Tibial artery (tissue), 4 donors: ENCODE measurements around the gene VNN1.

ENCODE experiments used
- DNase-seq, 2 donors: peaks; one replicate each; pipeline ENCODE4 v3.0.0-alpha.2; 2019
- H3K27ac ChIP-seq, 2 donors: fragments of 200-600 bp; sonication (generic) in 1 of 2; 1 replicate in 1 of 2; 2 replicates in 1 of 2; pipeline ENCODE4 v1.5.1; 2018 to 2019; ENCODE audit warnings: mild to moderate bottlenecking in 1 of 2
- H3K27me3 ChIP-seq, 2 donors: fragments of 200-600 bp; sonication (generic) in 1 of 2; one replicate each; pipeline versions ENCODE4 v1.5.1 to v1.6.0; 2016 to 2019
- H3K36me3 ChIP-seq, 3 donors: fragments of 200-600 bp; sonication (generic) in 2 of 3; one replicate each; pipeline ENCODE4 v1.5.1; 2016 to 2019; ENCODE audit warnings: mild to moderate bottlenecking in 2 of 3
- H3K4me1 ChIP-seq, 4 donors: fragments of 200-600 bp; sonication (generic) in 2 of 4; 1 replicate in 3 of 4; 2 replicates in 1 of 4; pipeline ENCODE4 v1.5.1; 2016 to 2019
- H3K4me3 ChIP-seq, 2 donors: fragments of 200-600 bp; sonication (generic) in 1 of 2; 1 replicate in 1 of 2; 2 replicates in 1 of 2; pipeline ENCODE4 v1.5.1; 2018 to 2019; ENCODE audit warnings: mild to moderate bottlenecking in 2 of 2
- H3K9me3 ChIP-seq, 3 donors: fragments of 200-600 bp; sonication (generic) in 1 of 3; one replicate each; pipeline ENCODE4 v1.5.1; 2016 to 2019
- CTCF ChIP-seq, 2 experiments: fragments of 200-600 bp in 1 of 2; fragments of 450-650 bp in 1 of 2; IDR thresholded peaks; one replicate each; pipeline ENCODE4 v1.5.1; 2017 to 2019; ENCODE audit warnings: antibody characterized with exemption in 2 of 2, mild to moderate bottlenecking in 1 of 2, moderate library complexity in 1 of 2
- intact Hi-C: fragments of 100-400 bp; cut with DNase I; formaldehyde crosslinking; loops from one replicate; pipeline ENCODE4 v1.15.0; 2023; ENCODE audit warnings: low total_unique reads

The VNN1 gene

GRCh38 chr6:132661906-132662305 lies 51.9 kb downstream of the VNN1 start:
- H3K9me3 ChIP-seq = no peaks in the 10 kb centered on the region
- H3K36me3 ChIP-seq = no peaks in the 10 kb centered on the region
- no peak overlapping the region for H3K27ac ChIP-seq
- intact Hi-C loops = no loop called here
- H3K4me3 ChIP-seq = no peak overlapping the region
- no peak for DNase-seq
- no peaks in the 10 kb centered on the region for H3K27me3 ChIP-seq
- H3K4me1 ChIP-seq = no peaks in the 10 kb centered on the region
- no peak for TF ChIP-seq CTCF (IDR thresholded peaks at IDR 0.05)

DNA sequence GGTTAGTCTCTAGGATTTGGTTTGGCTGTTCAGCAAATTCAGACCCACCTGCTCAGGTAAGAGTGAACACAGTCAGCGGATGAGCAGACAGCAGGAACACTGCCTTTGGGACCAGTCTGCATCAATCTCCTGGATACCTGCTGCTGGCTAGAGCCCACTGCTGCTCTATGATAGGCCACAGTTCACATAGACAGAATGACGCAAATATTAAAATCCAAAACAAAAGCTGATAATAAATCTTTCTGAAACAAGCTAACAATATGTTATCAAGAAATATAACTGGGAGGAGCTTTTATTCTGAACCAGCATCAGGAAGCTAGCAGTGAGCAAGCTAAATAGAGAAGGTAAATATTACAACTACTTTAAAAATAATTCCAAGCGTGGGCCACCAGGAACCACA lies 54.8 kb downstream of the VNN1 start, which contains the start of gene TAAR1:
Gene TAAR1, minus strand, starts transcription at position 101 of the 400 bp plus-strand sequence. CDS start 13,179 bp downstream, outside the sequence.
- intact Hi-C loops = no loop called here
- Histone ChIP-seq H3K9me3 (no peaks in the 10 kb centered on the region), H3K4me3 (no peak within 1 kb of the TSS)

GRCh38 chr6:132651062-132651461 lies 62.8 kb downstream of the VNN1 start:
- Histone ChIP-seq H3K9me3 (no peaks in the 10 kb centered on the region), H3K27ac (no peak overlapping the region), H3K4me1 (no peaks in the 10 kb centered on the region), H3K27me3 (no peaks in the 10 kb centered on the region), H3K4me3 (no peak overlapping the region), H3K36me3 (no peaks in the 10 kb centered on the region)
- intact Hi-C loops = no loop called here
- TF ChIP-seq CTCF (IDR thresholded peaks at IDR 0.05) = no peak
- DNase-seq = no peak

More for the DNA sequence above, 54.8 kb downstream of the VNN1 start, which contains the start of gene TAAR1:
- DNase-seq = no peak
- H3K36me3 ChIP-seq = no peaks in the 10 kb centered on the region
- H3K27ac ChIP-seq = no peak within 1 kb of the TSS
- H3K27me3 ChIP-seq = no peaks in the 10 kb centered on the region
- H3K4me1 ChIP-seq = no peaks in the 10 kb centered on the region
- no peak for TF ChIP-seq CTCF (IDR thresholded peaks at IDR 0.05)

- Histone ChIP-seq H3K4me3 (no peak overlapping the region), H3K36me3 (no peaks in the 10 kb centered on the region), H3K4me1 (no peaks in the 10 kb centered on the region), H3K9me3 (no peaks in the 10 kb centered on the region), H3K27ac (no peak overlapping the region), H3K27me3 (no peaks in the 10 kb centered on the region)
- TF ChIP-seq CTCF (IDR thresholded peaks at IDR 0.05) = no peak
- no peak for DNase-seq
- intact Hi-C loops = no loop called here
These were observed 63.4 kb downstream of the VNN1 start for GRCh38 chr6:132650429-132650828.

- Histone ChIP-seq H3K36me3 (no peaks in the 10 kb centered on the region), H3K27me3 (no peaks in the 10 kb centered on the region), H3K4me1 (no peaks in the 10 kb centered on the region), H3K4me3 (no peak overlapping the region), H3K27ac (no peak overlapping the region), H3K9me3 (no peaks in the 10 kb centered on the region)
- TF ChIP-seq CTCF (IDR thresholded peaks at IDR 0.05) = no peak
- intact Hi-C loops = no loop called here
- DNase-seq = no peak
These were observed 65.0 kb downstream of the VNN1 start for GRCh38 chr6:132648828-132649227.

DNA sequence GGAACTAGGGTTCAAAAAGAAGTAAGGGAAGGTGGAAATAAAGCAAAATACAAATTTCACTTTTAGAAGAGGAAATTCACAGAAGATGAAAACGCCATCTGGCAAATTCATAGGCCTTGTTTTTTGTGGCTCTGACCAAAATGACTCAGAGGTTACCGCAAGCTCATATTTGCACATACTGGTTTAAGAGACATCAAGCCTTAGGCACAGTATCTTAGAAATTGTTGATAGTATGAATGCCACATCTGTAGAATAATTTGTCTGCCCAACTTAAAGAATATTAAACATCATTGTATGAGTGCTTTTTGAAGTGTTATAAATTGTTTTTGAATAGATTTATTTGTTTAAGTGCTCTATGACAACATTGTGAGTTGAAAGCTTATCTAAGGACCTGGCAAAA lies 65.5 kb downstream of the VNN1 start:
- DNase-seq = no peak
- H3K27ac ChIP-seq = no peak overlapping the region
- intact Hi-C loops = no loop called here
- H3K27me3 ChIP-seq = no peaks in the 10 kb centered on the region
- no peaks in the 10 kb centered on the region for H3K9me3 ChIP-seq
- TF ChIP-seq CTCF (IDR thresholded peaks at IDR 0.05) = no peak
- H3K36me3 ChIP-seq = no peaks in the 10 kb centered on the region
- no peaks in the 10 kb centered on the region for H3K4me1 ChIP-seq
- H3K4me3 ChIP-seq = no peak overlapping the region
